DND-41 (cell line): ENCODE results near the gene PARL.

Source experiments
- ATAC-seq: fragments of 200-7000 bp; cut with Tn5 transposase; 3 replicates; pipeline ENCODE4 v1.9.1; 2021; ENCODE audit warnings: low read depth; ENCODE audit not compliant: insufficient read depth
- DNase-seq: peaks from one replicate; pipeline ENCODE4 v3.0.0-alpha.2; 2020
- H2AFZ ChIP-seq: 2 replicates; pipeline ENCODE4 v1.6.0; 2012; ENCODE audit warnings: low read depth, low read length
- H3K27ac ChIP-seq: 2 replicates; pipeline ENCODE4 v1.5.1; 2012; ENCODE audit warnings: low read length, inconsistent platforms
- H3K27me3 ChIP-seq: fragments of 200-600 bp; sonication (generic); 2 replicates; pipeline ENCODE4 v1.6.0; 2012; ENCODE audit warnings: low read length, mild to moderate bottlenecking, inconsistent platforms; ENCODE audit not compliant: insufficient read depth, poor library complexity
- H3K36me3 ChIP-seq: 2 replicates; pipeline ENCODE4 v1.5.1; 2012; ENCODE audit warnings: low read length, inconsistent platforms; ENCODE audit not compliant: insufficient read depth
- H3K4me1 ChIP-seq: 2 replicates; pipeline ENCODE4 v1.5.1; 2012; ENCODE audit warnings: mild to moderate bottlenecking, low read length; ENCODE audit not compliant: insufficient read depth
- H3K4me2 ChIP-seq: 2 replicates; pipeline ENCODE4 v1.6.0; 2012; ENCODE audit warnings: mild to moderate bottlenecking, moderate library complexity, low read length, inconsistent platforms; ENCODE audit not compliant: insufficient read depth
- H3K4me3 ChIP-seq, 2 experiments: fragments of 200-600 bp in 1 of 2; shearing (Covaris generic) in 1 of 2; 2 replicates each; pipeline ENCODE4 v1.5.1; 2012 to 2016; ENCODE audit warnings: inconsistent platforms in 2 of 2, low read length in 2 of 2, mild to moderate bottlenecking in 2 of 2, low read depth in 1 of 2, moderate library complexity in 1 of 2
- H3K79me2 ChIP-seq: 2 replicates; pipeline ENCODE4 v1.6.0; 2012; ENCODE audit warnings: low read length, inconsistent platforms; ENCODE audit not compliant: insufficient read depth
- H3K9ac ChIP-seq: 2 replicates; pipeline ENCODE4 v1.6.0; 2012; ENCODE audit warnings: low read depth, mild to moderate bottlenecking, inconsistent platforms, low read length, moderate library complexity
- H3K9me3 ChIP-seq: 2 replicates; pipeline ENCODE4 v1.5.1; 2012; ENCODE audit warnings: low read length, moderate library complexity, mild to moderate bottlenecking, inconsistent platforms; ENCODE audit not compliant: insufficient read depth, severe bottlenecking
- H4K20me1 ChIP-seq: 2 replicates; pipeline ENCODE4 v1.6.0; 2012; ENCODE audit warnings: low read length; ENCODE audit not compliant: insufficient read depth
- CTCF ChIP-seq: IDR thresholded peaks from 2 replicates; pipeline ENCODE4 v1.5.1; 2012; ENCODE audit warnings: borderline replicate concordance, low read length, moderate library complexity, mild to moderate bottlenecking; ENCODE audit not compliant: poor library complexity, severe bottlenecking; ENCODE audit errors: extremely low read depth
- EZH2 ChIP-seq: IDR thresholded peaks from 3 replicates; pipeline ENCODE4 v1.6.1; 2012; ENCODE audit warnings: borderline replicate concordance, low read depth, mild to moderate bottlenecking, moderate library complexity, low read length, inconsistent platforms; ENCODE audit not compliant: severe bottlenecking

The PARL gene

GRCh38 chr3:183922421-183922820 lies 37.7 kb upstream of the PARL start:
- H3K79me2 ChIP-seq, result no peaks in the 10 kb centered on the region
- H3K4me3 ChIP-seq, result no peak overlapping the region
- no peak overlapping the region for H3K4me2 ChIP-seq
- DNase-seq (no peak), ATAC-seq (no peak)
- no peaks in the 10 kb centered on the region for H4K20me1 ChIP-seq
- H3K36me3 ChIP-seq, result peaks cover 40% of the 10 kb centered on the region
- no peaks in the 10 kb centered on the region for H3K4me1 ChIP-seq
- H3K27me3 ChIP-seq, result no peaks in the 10 kb centered on the region
- no peak overlapping the region for H3K27ac ChIP-seq
- H2AFZ ChIP-seq, result no peak overlapping the region
- H3K9me3 ChIP-seq, result no peaks in the 10 kb centered on the region
- no peak overlapping the region for H3K9ac ChIP-seq
- no peak for TF ChIP-seq EZH2
- no peak for TF ChIP-seq CTCF

GRCh38 chr3:183921096-183921495 lies 36.4 kb upstream of the PARL start:
- ATAC-seq (no peak), DNase-seq (no peak)
- no peak overlapping the region for H2AFZ ChIP-seq
- no peaks in the 10 kb centered on the region for H3K4me1 ChIP-seq
- H3K4me2 ChIP-seq, result no peak overlapping the region
- no peaks in the 10 kb centered on the region for H4K20me1 ChIP-seq
- H3K79me2 ChIP-seq, result no peaks in the 10 kb centered on the region
- no peaks in the 10 kb centered on the region for H3K27me3 ChIP-seq
- no peaks in the 10 kb centered on the region for H3K9me3 ChIP-seq
- no peak overlapping the region for H3K27ac ChIP-seq
- no peak overlapping the region for H3K9ac ChIP-seq
- no peak for TF ChIP-seq CTCF
- TF ChIP-seq EZH2, result no peak
- no peak overlapping the region for H3K4me3 ChIP-seq
- peaks cover 40% of the 10 kb centered on the region for H3K36me3 ChIP-seq

- H3K79me2 ChIP-seq, result no peaks in the 10 kb centered on the region
- no peak overlapping the region for H2AFZ ChIP-seq
- no peaks in the 10 kb centered on the region for H3K9me3 ChIP-seq
- no peaks in the 10 kb centered on the region for H3K27me3 ChIP-seq
- no peak for DNase-seq
- no peak overlapping the region for H3K27ac ChIP-seq
- H3K4me2 ChIP-seq, result no peak overlapping the region
- no peak overlapping the region for H3K4me3 ChIP-seq
- no peak for TF ChIP-seq EZH2
- TF ChIP-seq CTCF, result no peak
- no peak overlapping the region for H3K9ac ChIP-seq
- H3K36me3 ChIP-seq, result peaks cover 39% of the 10 kb centered on the region
- no peaks in the 10 kb centered on the region for H3K4me1 ChIP-seq
- H4K20me1 ChIP-seq, result no peaks in the 10 kb centered on the region
- no peak for ATAC-seq
These were observed 35.7 kb upstream of the PARL start for GRCh38 chr3:183920416-183920815.

- TF ChIP-seq EZH2 (no peak), CTCF (no peak)
- H3K79me2 ChIP-seq, result no peaks in the 10 kb centered on the region
- no peak overlapping the region for H3K27ac ChIP-seq
- ATAC-seq (no peak), DNase-seq (no peak)
- no peak overlapping the region for H3K4me2 ChIP-seq
- H2AFZ ChIP-seq, result no peak overlapping the region
- no peaks in the 10 kb centered on the region for H3K9me3 ChIP-seq
- H4K20me1 ChIP-seq, result no peaks in the 10 kb centered on the region
- H3K4me3 ChIP-seq, result no peak overlapping the region
- no peaks in the 10 kb centered on the region for H3K4me1 ChIP-seq
- H3K36me3 ChIP-seq, result peaks cover 25% of the 10 kb centered on the region
- H3K27me3 ChIP-seq, result no peaks in the 10 kb centered on the region
- H3K9ac ChIP-seq, result no peak overlapping the region
These were observed 33.5 kb upstream of the PARL start for GRCh38 chr3:183918178-183918577.
